ENCODE results near the gene CDK5R2. TPM values are rescaled to one million over a fixed set of nuclear protein-coding genes. Genes with fewer than 3 reads are reported as not detected.
A peak's percentile ranks its signal among the peaks of the same experiment; 100 is the strongest.

Gene CDK5R2
- total and polyA plus RNA-seq, 7 donors = 0.14 to 0.48 (median 0.36) TPM; not detected in 4

DNA sequence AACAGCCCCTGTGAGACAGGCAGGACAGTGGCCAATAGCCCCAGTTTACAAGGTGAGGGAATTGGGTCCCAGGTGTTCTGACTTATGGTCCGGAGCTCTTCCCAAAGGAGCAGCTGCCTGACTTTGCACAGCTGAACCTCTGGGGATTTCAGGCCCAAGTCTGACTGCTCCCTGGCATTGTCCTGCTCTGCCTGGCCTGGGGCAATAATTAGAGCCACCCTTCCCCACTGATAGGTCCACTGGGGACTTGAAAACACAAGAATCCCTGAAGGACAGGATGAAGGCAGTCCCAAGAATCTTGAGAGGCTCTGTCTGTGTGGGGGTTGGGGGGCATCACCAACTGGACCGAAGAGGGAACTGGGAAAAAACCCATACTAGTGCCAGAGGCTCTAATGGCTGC lies 29.2 kb downstream of the CDK5R2 start:
- peak; percentile 33 for DNase-seq
- 51 to 56% methylated on average over 2 of the region's 2 CpGs for WGBS, 2 donors

DNA sequence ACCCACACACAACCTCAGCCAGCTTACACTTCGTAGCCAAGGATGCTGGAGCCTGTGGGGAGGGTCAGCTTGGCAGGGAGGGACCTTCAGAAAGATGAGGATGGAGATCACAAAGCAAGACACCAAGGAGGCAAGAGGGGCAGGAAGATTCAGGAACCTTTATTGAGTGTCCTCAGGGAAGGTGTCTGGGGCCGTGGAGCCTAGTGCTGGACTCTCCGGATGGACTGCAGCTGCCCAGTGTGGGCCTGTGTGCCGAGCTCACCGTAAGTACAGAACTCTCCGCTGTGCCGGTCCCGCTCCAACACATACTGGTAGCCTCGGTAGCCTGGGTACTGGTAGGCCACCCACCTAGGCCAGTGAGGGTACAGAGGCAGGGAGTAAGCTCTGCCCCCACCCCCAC lies 30.6 kb downstream of the CDK5R2 start:
- peak; percentile 53 for DNase-seq

More for the DNA sequence above, 29.2 kb downstream of the CDK5R2 start:
- Histone ChIP-seq H3K4me3 (no peak overlapping the region), H3K27me3 (peaks cover 73 to 100% (median 100%) of the 10 kb centered on the region in 3 donors), H3K9me3 (no peaks in the 10 kb centered on the region), H3K36me3 (no peaks in the 10 kb centered on the region), H3K27ac (no peak overlapping the region), H3K4me1 (peaks cover 0 to 31% (median 27%) of the 10 kb centered on the region in 4 donors)
- intact Hi-C loops (cut with DNase I) = no loop called here
- TF ChIP-seq POLR2A (IDR thresholded peaks at IDR 0.05) = no peak
- TF ChIP-seq, protein P1, sequence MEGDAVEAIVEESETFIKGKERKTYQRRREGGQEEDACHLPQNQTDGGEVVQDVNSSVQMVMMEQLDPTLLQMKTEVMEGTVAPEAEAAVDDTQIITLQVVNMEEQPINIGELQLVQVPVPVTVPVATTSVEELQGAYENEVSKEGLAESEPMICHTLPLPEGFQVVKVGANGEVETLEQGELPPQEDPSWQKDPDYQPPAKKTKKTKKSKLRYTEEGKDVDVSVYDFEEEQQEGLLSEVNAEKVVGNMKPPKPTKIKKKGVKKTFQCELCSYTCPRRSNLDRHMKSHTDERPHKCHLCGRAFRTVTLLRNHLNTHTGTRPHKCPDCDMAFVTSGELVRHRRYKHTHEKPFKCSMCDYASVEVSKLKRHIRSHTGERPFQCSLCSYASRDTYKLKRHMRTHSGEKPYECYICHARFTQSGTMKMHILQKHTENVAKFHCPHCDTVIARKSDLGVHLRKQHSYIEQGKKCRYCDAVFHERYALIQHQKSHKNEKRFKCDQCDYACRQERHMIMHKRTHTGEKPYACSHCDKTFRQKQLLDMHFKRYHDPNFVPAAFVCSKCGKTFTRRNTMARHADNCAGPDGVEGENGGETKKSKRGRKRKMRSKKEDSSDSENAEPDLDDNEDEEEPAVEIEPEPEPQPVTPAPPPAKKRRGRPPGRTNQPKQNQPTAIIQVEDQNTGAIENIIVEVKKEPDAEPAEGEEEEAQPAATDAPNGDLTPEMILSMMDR (IDR thresholded peaks at IDR 0.05) = no peak
- no peak for TF ChIP-seq POLR2AphosphoS5 (IDR thresholded peaks at IDR 0.05)
- no peak for TF ChIP-seq EP300 (IDR thresholded peaks at IDR 0.05)

DNA sequence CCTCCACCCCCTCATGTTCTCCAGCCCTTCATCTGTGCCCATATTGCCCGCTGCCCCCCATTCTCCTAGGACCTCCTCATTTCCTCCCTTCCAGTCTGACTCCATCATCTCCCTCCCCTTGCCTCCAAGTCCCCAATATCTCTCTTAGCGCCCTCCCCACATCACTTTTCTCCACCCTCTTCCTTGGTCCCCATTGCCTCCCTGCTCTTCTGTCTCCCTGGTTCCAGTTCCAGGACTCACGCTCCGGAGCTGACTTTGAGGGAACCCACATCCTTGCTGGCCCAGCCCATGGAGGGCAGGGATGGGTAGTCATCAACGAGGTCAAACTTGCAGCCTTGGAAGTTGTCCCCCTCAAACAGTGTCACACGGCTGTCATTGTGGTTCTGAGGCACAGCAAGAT lies 31.1 kb downstream of the CDK5R2 start:
- peak; percentile 28 for DNase-seq
- Histone ChIP-seq H3K27ac (no peak overlapping the region), H3K36me3 (no peaks in the 10 kb centered on the region), H3K9me3 (no peaks in the 10 kb centered on the region), H3K4me1 (peaks cover 0 to 22% (median 17%) of the 10 kb centered on the region in 4 donors), H3K4me3 (no peak overlapping the region), H3K27me3 (peaks cover 71 to 100% (median 100%) of the 10 kb centered on the region in 3 donors)
- intact Hi-C loops (cut with DNase I) = loop anchor here (10.0 kb wide), 1 partner anchor 164 kb away; no protein-coding TSS in a partner anchor
- WGBS, 2 donors = 15 to 21% methylated on average over 6 of the region's 6 CpGs
- TF ChIP-seq POLR2A (IDR thresholded peaks at IDR 0.05) (no peak), POLR2AphosphoS5 (IDR thresholded peaks at IDR 0.05) (no peak), EP300 (IDR thresholded peaks at IDR 0.05) (no peak)
- TF ChIP-seq, protein P1 (IDR thresholded peaks at IDR 0.05) = no peak

More for the DNA sequence above, 30.6 kb downstream of the CDK5R2 start:
- 20 to 34% methylated on average over 9 of the region's 9 CpGs for WGBS, 2 donors
- Histone ChIP-seq H3K36me3 (no peaks in the 10 kb centered on the region), H3K4me1 (peaks cover 0 to 27% (median 21%) of the 10 kb centered on the region in 4 donors), H3K27me3 (peaks cover 71 to 100% (median 100%) of the 10 kb centered on the region in 3 donors), H3K9me3 (no peaks in the 10 kb centered on the region), H3K27ac (no peak overlapping the region), H3K4me3 (no peak overlapping the region)
- TF ChIP-seq POLR2AphosphoS5 (IDR thresholded peaks at IDR 0.05) (no peak), EP300 (IDR thresholded peaks at IDR 0.05) (no peak), POLR2A (IDR thresholded peaks at IDR 0.05) (no peak)
- TF ChIP-seq, protein P1 (IDR thresholded peaks at IDR 0.05) = no peak
- intact Hi-C loops (cut with DNase I) = loop anchor here (10.0 kb wide), 1 partner anchor 165 kb away; no protein-coding TSS in a partner anchor

DNA sequence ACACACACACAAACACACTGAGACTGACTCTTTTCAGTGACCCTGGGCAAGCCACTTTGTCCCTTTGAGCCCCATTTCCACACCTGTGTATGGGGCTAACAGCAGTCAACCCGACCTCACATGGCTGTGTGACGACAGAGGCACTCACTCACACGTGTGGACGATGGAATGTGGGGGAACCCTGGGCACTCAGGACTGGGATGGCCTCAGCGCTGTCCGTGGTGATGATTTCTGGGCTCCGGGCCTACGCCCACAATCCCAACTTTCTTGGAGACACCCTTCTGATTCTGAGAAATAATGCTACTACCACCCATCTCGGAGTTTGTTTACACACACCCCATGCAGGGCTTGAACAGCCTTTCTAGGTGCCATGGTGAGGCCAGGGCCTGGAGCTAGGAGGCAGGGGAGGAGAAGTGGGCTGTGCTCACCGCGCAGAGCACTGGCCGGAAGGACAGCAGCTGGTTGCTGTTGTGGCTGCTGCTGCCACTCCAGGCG lies 32.3 kb downstream of the CDK5R2 start:
- H3K27me3 ChIP-seq = peaks cover 67 to 100% (median 99%) of the 10 kb centered on the region in 3 donors
- no peaks in the 10 kb centered on the region for H3K36me3 ChIP-seq
- peaks cover 0 to 30% (median 26%) of the 10 kb centered on the region in 4 donors for H3K4me1 ChIP-seq
- TF ChIP-seq EP300 (IDR thresholded peaks at IDR 0.05) (no peak), POLR2AphosphoS5 (IDR thresholded peaks at IDR 0.05) (no peak), POLR2A (IDR thresholded peaks at IDR 0.05) (no peak)
- TF ChIP-seq, protein P1 (IDR thresholded peaks at IDR 0.05) = no peak
- H3K9me3 ChIP-seq = no peaks in the 10 kb centered on the region
- intact Hi-C loops (cut with DNase I) = loop anchor here (10.0 kb wide), 1 partner anchor 163 kb away; no protein-coding TSS in a partner anchor
- 7 to 11% methylated on average over 13 of the region's 13 CpGs for WGBS, 2 donors
- H3K27ac ChIP-seq = no peak overlapping the region
- DNase-seq = peak; percentile 47
- H3K4me3 ChIP-seq = no peak overlapping the region
